ENCODE data around the gene PRRT3. TPM values are rescaled to one million over a fixed set of nuclear protein-coding genes. Genes with fewer than 3 reads are reported as not detected.
A peak's percentile ranks its signal among the peaks of the same experiment; 100 is the strongest.

PRRT3 gene
- total and polyA plus RNA-seq, 11 donors, result 0.39 to 2.3 (median 0.70) TPM

GRCh38 chr3:9918261-9919038 is 33.8 kb downstream of the PRRT3 start:
- WGBS, 4 donors, result 90 to 95% (median 94%) methylated on average over 8 of the region's 8 CpGs
- DNase-seq, result no peak
- intact Hi-C loops (cut with DNase I), result loop anchor here in 2 of 10 donors (5.0 to 10.0 kb wide), 4 partner anchors 74 to 416 kb away; partner anchors contain the start of genes ARPC4 (in 1 of the 2), RPUSD3 (in 1 of the 2), TADA3 (in 1 of the 2) and TTLL3 (in 1 of the 2)
- Histone ChIP-seq H3K27ac (peak overlapping the region in 1 of 12 donors; percentile 96), H3K4me3 (peak overlapping the region in 1 of 12 donors; percentile 65), H3K36me3 (peaks cover 0 to 24% (median 9%) of the 10 kb centered on the region in 9 donors), H3K27me3 (no peaks in the 10 kb centered on the region), H3K4me1 (peaks cover 4 to 42% (median 30%) of the 10 kb centered on the region in 12 donors), H3K9me3 (no peaks in the 10 kb centered on the region)
- TF ChIP-seq POLR2A (IDR thresholded peaks at IDR 0.05) (no peak), CTCF (IDR thresholded peaks at IDR 0.05) (no peak)
- ATAC-seq, result no peak

- intact Hi-C loops (cut with DNase I), result loop anchor here in 2 of 10 donors (2.0 to 10.0 kb wide), 6 partner anchors 15 to 416 kb away; partner anchors contain the start of genes ARPC4 (in 1 of the 2), CRELD1 (in 1 of the 2), JAGN1 (in 1 of the 2) and RPUSD3 (in 1 of the 2)
- Histone ChIP-seq H3K36me3 (peaks cover 0 to 21% (median 9%) of the 10 kb centered on the region in 9 donors), H3K27me3 (no peaks in the 10 kb centered on the region), H3K4me1 (peaks cover 4 to 42% (median 30%) of the 10 kb centered on the region in 12 donors), H3K4me3 (peak overlapping the region in 10 of 12 donors; percentile 45 to 87 (median 65)), H3K9me3 (no peaks in the 10 kb centered on the region), H3K27ac (peak overlapping the region in 9 of 12 donors; percentile 78 to 96 (median 93))
- no peak for ATAC-seq
- WGBS, 4 donors, result 47 to 69% (median 63%) methylated on average over 10 of the region's 10 CpGs
- TF ChIP-seq CTCF (IDR thresholded peaks at IDR 0.05) (no peak), POLR2A (IDR thresholded peaks at IDR 0.05) (no peak)
- DNase-seq, result peak in 1 of 5 donors; percentile 38
Measured at GRCh38 chr3:9917820-9918219, 34.4 kb downstream of the PRRT3 start.

GRCh38 chr3:9916734-9917680 is 35.2 kb downstream of the PRRT3 start, which contains the start of gene IL17RC:
IL17RC (plus strand) TSS chr3:9917098; CDS start chr3:9917316, 218 bp downstream.
- intact Hi-C loops (cut with DNase I), result loop anchor here in 2 of 10 donors (1.0 to 10.0 kb wide), 7 partner anchors 16 to 415 kb away; partner anchors contain the start of genes CRELD1 (in 2 of the 2), ARPC4 (in 1 of the 2), JAGN1 (in 1 of the 2) and RPUSD3 (in 1 of the 2)
- peak; percentile 89 to 95 (median 90) for ATAC-seq
- Histone ChIP-seq H3K27me3 (no peaks in the 10 kb centered on the region), H3K4me3 (peak within 1 kb of the TSS; percentile 26 to 87 (median 65)), H3K4me1 (peaks cover 4 to 42% (median 30%) of the 10 kb centered on the region in 12 donors), H3K9me3 (no peaks in the 10 kb centered on the region), H3K27ac (peak within 1 kb of the TSS; percentile 73 to 96 (median 91)), H3K36me3 (peaks cover 0 to 19% (median 8%) of the 10 kb centered on the region in 9 donors)
- 4 to 10% (median 7%) methylated on average over 15 to 19 of the region's 19 CpGs for WGBS, 4 donors
- DNase-seq, result peak; percentile 88 to 92 (median 91)
- TF ChIP-seq POLR2A (IDR thresholded peaks at IDR 0.05), result peak in 1 of 2 donors; percentile 82
- peak in 2 of 12 donors; percentile 6 for TF ChIP-seq CTCF (IDR thresholded peaks at IDR 0.05)
